ENCODE measurements around the gene ST7. TPM values are rescaled to one million over a fixed set of nuclear protein-coding genes. Genes with fewer than 3 reads are reported as not detected.

ST7 gene
- total RNA-seq, 1 donor = 19.9 TPM

DNA sequence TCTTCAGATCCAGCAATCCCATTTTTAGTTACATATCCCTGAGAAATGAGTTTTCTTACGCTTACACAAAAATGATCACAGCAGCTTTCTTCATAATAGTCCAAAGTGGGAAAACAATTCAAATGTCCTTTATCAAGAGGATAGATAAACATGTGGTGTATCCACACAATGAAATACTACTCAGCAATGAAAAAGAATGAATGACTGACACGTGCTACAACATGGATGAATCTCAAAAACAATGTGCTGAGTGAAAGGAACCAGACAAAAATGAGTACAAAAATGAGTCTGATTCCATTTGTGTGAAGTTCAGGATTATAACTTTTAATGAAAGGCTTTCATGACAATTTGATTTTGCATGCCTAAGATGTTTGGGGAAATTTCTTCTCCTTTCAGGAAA is 230.4 kb downstream of the ST7 start:
- Histone ChIP-seq H3K36me3 (ENCODE audit: insufficient read depth, low read length) (no peaks in the 10 kb centered on the region), H2AFZ (ENCODE audit: low read length) (no peak overlapping the region), H3K4me2 (ENCODE audit: insufficient read depth, low read length) (no peak overlapping the region), H3K4me1 (ENCODE audit: insufficient read depth, low read length) (peaks cover 12% of the 10 kb centered on the region), H3K27ac (ENCODE audit: low read depth, low read length) (no peak overlapping the region), H3K9me3 (ENCODE audit: low read depth, low read length) (no peaks in the 10 kb centered on the region), H3K4me3 (ENCODE audit: insufficient read depth, low read length) (no peak overlapping the region), H3K79me2 (ENCODE audit: insufficient read depth, low read length) (no peaks in the 10 kb centered on the region), H3K27me3 (ENCODE audit: insufficient read depth, low read length) (no peaks in the 10 kb centered on the region), H4K20me1 (ENCODE audit: insufficient read depth, low read length) (no peaks in the 10 kb centered on the region)
- no peak for DNase-seq (ENCODE audit: insufficient read length, low spot score, missing footprints)
- TF ChIP-seq, protein P1, sequence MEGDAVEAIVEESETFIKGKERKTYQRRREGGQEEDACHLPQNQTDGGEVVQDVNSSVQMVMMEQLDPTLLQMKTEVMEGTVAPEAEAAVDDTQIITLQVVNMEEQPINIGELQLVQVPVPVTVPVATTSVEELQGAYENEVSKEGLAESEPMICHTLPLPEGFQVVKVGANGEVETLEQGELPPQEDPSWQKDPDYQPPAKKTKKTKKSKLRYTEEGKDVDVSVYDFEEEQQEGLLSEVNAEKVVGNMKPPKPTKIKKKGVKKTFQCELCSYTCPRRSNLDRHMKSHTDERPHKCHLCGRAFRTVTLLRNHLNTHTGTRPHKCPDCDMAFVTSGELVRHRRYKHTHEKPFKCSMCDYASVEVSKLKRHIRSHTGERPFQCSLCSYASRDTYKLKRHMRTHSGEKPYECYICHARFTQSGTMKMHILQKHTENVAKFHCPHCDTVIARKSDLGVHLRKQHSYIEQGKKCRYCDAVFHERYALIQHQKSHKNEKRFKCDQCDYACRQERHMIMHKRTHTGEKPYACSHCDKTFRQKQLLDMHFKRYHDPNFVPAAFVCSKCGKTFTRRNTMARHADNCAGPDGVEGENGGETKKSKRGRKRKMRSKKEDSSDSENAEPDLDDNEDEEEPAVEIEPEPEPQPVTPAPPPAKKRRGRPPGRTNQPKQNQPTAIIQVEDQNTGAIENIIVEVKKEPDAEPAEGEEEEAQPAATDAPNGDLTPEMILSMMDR (IDR thresholded peaks at IDR 0.05; ENCODE audit: extremely low read depth, low read depth, low read length) = no peak

DNA sequence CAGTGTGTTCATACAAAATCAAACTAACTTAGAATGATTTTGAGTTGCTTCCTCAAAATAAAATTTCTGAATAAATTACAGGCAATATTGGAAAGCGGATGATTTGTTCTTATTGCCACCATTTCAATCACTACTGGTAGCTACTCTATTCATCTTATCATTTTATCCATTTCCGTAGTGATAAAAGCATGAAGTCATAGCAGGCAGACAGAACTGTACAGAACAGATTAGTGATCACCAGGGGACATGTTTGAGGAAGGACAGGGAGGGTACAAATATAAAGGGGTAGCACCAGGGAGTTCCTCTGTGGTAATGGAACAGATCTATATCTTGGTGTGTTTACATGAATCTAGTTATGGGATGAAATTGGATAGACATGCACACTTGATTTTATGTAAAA is 231.1 kb downstream of the ST7 start:
- Histone ChIP-seq H3K79me2 (ENCODE audit: insufficient read depth, low read length) (no peaks in the 10 kb centered on the region), H4K20me1 (ENCODE audit: insufficient read depth, low read length) (no peaks in the 10 kb centered on the region), H3K9me3 (ENCODE audit: low read depth, low read length) (no peaks in the 10 kb centered on the region), H3K4me2 (ENCODE audit: insufficient read depth, low read length) (no peak overlapping the region), H3K27me3 (ENCODE audit: insufficient read depth, low read length) (no peaks in the 10 kb centered on the region), H3K4me1 (ENCODE audit: insufficient read depth, low read length) (peaks cover 16% of the 10 kb centered on the region), H2AFZ (ENCODE audit: low read length) (no peak overlapping the region), H3K27ac (ENCODE audit: low read depth, low read length) (no peak overlapping the region), H3K36me3 (ENCODE audit: insufficient read depth, low read length) (no peaks in the 10 kb centered on the region), H3K4me3 (ENCODE audit: insufficient read depth, low read length) (no peak overlapping the region)
- TF ChIP-seq, protein P1 (IDR thresholded peaks at IDR 0.05; ENCODE audit: extremely low read depth, low read depth, low read length) = no peak
- DNase-seq (ENCODE audit: insufficient read length, low spot score, missing footprints) = no peak

DNA sequence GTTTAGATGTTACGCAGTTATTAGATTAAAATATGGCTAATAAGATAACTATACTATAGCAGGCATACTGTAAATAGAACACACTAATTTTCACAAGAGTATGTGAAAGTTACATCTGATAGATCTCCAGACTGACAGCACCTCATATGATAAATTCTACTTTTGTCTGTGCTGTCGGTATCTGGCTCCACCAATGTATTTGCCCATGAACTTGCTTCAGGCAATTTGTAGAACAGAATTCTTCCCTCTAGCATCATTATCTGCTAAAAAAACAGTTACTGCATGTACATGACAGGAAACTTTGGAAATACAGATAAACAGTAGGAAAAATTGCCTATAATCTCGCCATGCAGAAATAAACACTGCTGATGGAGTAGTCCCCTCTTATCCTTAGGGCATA is 231.8 kb downstream of the ST7 start:
- H3K27me3 ChIP-seq (ENCODE audit: insufficient read depth, low read length) = no peaks in the 10 kb centered on the region
- no peaks in the 10 kb centered on the region for H4K20me1 ChIP-seq (ENCODE audit: insufficient read depth, low read length)
- no peak overlapping the region for H3K27ac ChIP-seq (ENCODE audit: low read depth, low read length)
- no peaks in the 10 kb centered on the region for H3K36me3 ChIP-seq (ENCODE audit: insufficient read depth, low read length)
- DNase-seq (ENCODE audit: insufficient read length, low spot score, missing footprints) = no peak
- H3K9me3 ChIP-seq (ENCODE audit: low read depth, low read length) = no peaks in the 10 kb centered on the region
- H3K4me3 ChIP-seq (ENCODE audit: insufficient read depth, low read length) = no peak overlapping the region
- no peaks in the 10 kb centered on the region for H3K79me2 ChIP-seq (ENCODE audit: insufficient read depth, low read length)
- no peak overlapping the region for H3K4me2 ChIP-seq (ENCODE audit: insufficient read depth, low read length)
- peaks cover 18% of the 10 kb centered on the region for H3K4me1 ChIP-seq (ENCODE audit: insufficient read depth, low read length)
- H2AFZ ChIP-seq (ENCODE audit: low read length) = no peak overlapping the region
- TF ChIP-seq, protein P1 (IDR thresholded peaks at IDR 0.05; ENCODE audit: extremely low read depth, low read depth, low read length) = no peak

DNA sequence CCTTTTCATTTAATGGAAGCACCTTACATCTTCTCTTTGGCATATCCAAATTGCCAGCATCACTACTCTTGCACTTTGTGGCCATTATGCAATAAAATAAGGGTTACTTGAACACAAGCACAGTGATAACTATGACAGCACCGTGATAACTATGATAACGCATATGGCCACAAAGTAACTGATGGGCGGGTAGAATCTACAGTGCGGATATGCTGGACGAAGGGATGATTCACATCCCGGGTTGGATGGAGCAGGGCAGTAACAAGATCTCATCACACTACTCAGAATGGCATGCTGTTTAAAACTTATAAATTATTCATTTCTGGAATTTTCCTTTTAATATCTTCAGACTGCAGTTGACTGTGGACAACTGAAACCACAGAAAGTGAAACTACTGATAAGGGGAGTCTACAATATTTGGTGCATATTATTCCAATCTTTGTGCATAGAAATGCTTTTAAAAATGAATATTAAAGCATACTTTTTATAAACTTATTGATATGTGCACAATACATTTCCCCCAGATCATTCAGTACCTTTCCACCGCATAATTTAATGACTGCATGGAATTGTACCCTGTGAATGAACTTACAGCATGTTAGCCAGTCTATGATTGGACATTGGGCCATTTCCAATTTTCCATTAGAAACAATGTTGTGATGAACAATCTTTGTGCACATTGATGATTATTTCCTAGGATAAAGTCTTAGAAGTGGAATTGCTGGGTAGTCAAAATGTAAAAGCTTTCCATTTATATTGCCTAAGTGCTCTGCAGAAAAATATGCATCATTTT is 233.1 kb downstream of the ST7 start:
- Histone ChIP-seq H3K4me2 (ENCODE audit: insufficient read depth, low read length) (peak overlapping the region; percentile 68), H3K79me2 (ENCODE audit: insufficient read depth, low read length) (no peaks in the 10 kb centered on the region), H2AFZ (ENCODE audit: low read length) (no peak overlapping the region), H4K20me1 (ENCODE audit: insufficient read depth, low read length) (no peaks in the 10 kb centered on the region), H3K27ac (ENCODE audit: low read depth, low read length) (peak overlapping the region; percentile 52), H3K9me3 (ENCODE audit: low read depth, low read length) (no peaks in the 10 kb centered on the region), H3K36me3 (ENCODE audit: insufficient read depth, low read length) (no peaks in the 10 kb centered on the region), H3K4me1 (ENCODE audit: insufficient read depth, low read length) (peaks cover 28% of the 10 kb centered on the region), H3K27me3 (ENCODE audit: insufficient read depth, low read length) (no peaks in the 10 kb centered on the region), H3K4me3 (ENCODE audit: insufficient read depth, low read length) (peak overlapping the region; percentile 6)
- TF ChIP-seq, protein P1 (IDR thresholded peaks at IDR 0.05; ENCODE audit: extremely low read depth, low read depth, low read length) = no peak
- DNase-seq (ENCODE audit: insufficient read length, low spot score, missing footprints) = peak; percentile 52

Measured in osteoblast (primary cell).